Measurements from ENCODE around the gene ATOH8. TPM values are rescaled to one million over a fixed set of nuclear protein-coding genes. Genes with fewer than 3 reads are reported as not detected.

Gene ATOH8
- total RNA-seq, 2 experiments from 2014 or later = 0.12 to 0.40 TPM

Small RNAs within 50 kb of the gene (microRNA-seq; reads per million reads assigned to microRNA genes)
- gene MIR6071 = not detected

Other genes starting within 250 kb of the ATOH8 start
- 100 to 1,000 TPM; 271 to 336 TPM for gene MAT2A, start 214.8 kb upstream of the ATOH8 start, total RNA-seq
- gene GGCX, start 192.5 kb upstream of the ATOH8 start, total RNA-seq = 10 to 100 TPM; 26.0 to 26.7 TPM
- gene VAMP8, start 176.4 kb upstream of the ATOH8 start, total RNA-seq = 100 to 1,000 TPM in 1 of 2 experiments, 10 to 100 TPM in 1; 99.6 to 124 TPM
- 10 to 100 TPM; 84.4 to 88.4 TPM for gene VAMP5, start 169.6 kb upstream of the ATOH8 start, total RNA-seq
- 100 to 1,000 TPM; 100 to 110 TPM for gene RNF181, start 158.2 kb upstream of the ATOH8 start, total RNA-seq
- 1 to 10 TPM in 1 of 2 experiments, under 1 TPM in 1; 0.91 to 1.7 TPM for gene TMEM150A, start 151.3 kb upstream of the ATOH8 start, total RNA-seq
- gene C2orf68, start 141.9 kb upstream of the ATOH8 start, total RNA-seq = 10 to 100 TPM; 47.3 to 47.9 TPM
- 100 to 1,000 TPM in 1 of 2 experiments, 10 to 100 TPM in 1; 84.2 to 101 TPM for gene USP39, start 137.8 kb upstream of the ATOH8 start, total RNA-seq
- not detected for gene SFTPB, start 85.8 kb upstream of the ATOH8 start, total RNA-seq
- 1,000 to 10,000 TPM in 1 of 2 experiments, 100 to 1,000 TPM in 1; 364 to 1,915 TPM for gene GNLY, start 59.6 kb upstream of the ATOH8 start, total RNA-seq
- 10 to 100 TPM; 73.9 to 74.0 TPM for gene ST3GAL5, start 135.0 kb downstream of the ATOH8 start, total RNA-seq